MM.1S (cell line): ENCODE results near the gene TPI1.

ENCODE experiments used
- DNase-seq: peaks from one replicate; pipeline ENCODE4 v3.0.0-alpha.2; 2015
- H2AFZ ChIP-seq: fragments of 300-600 bp; sonication (generic); 2 replicates; pipeline ENCODE4 v1.6.0; 2016; ENCODE audit warnings: antibody characterized with exemption, low read length
- H3F3A ChIP-seq: fragments of 300-600 bp; sonication (generic); 2 replicates; pipeline ENCODE4 v1.6.1; 2016; ENCODE audit warnings: mild to moderate bottlenecking, antibody characterized with exemption, low read length, moderate library complexity, mixed read lengths; ENCODE audit not compliant: insufficient read depth
- H3K27ac ChIP-seq: fragments of 300-600 bp; sonication (generic); 2 replicates; pipeline ENCODE4 v1.5.1; 2016; ENCODE audit warnings: mild to moderate bottlenecking, low read length
- H3K27me3 ChIP-seq: fragments of 300-600 bp; sonication (generic); replicated peaks from 2 replicates; pipeline ENCODE4 v1.6.0; 2016; ENCODE audit warnings: low read length; ENCODE audit not compliant: insufficient read depth
- H3K36me3 ChIP-seq: fragments of 300-600 bp; sonication (generic); replicated peaks from 2 replicates; pipeline ENCODE4 v1.6.1; 2016; ENCODE audit warnings: mild to moderate bottlenecking, low read length, mixed read lengths; ENCODE audit not compliant: insufficient read depth
- H3K4me1 ChIP-seq: fragments of 300-600 bp; sonication (generic); 2 replicates; pipeline ENCODE4 v1.6.1; 2016; ENCODE audit warnings: low read length, mixed read lengths
- H3K4me2 ChIP-seq: fragments of 300-600 bp; sonication (generic); 2 replicates; pipeline ENCODE4 v1.6.0; 2016; ENCODE audit warnings: low read depth, low read length
- H3K4me3 ChIP-seq: fragments of 300-600 bp; sonication (generic); 2 replicates; pipeline ENCODE4 v1.5.1; 2016; ENCODE audit warnings: low read length, mixed read lengths
- H3K79me2 ChIP-seq: fragments of 300-600 bp; sonication (generic); 2 replicates; pipeline ENCODE4 v1.6.1; 2016; ENCODE audit warnings: mixed run types, low read length, mixed read lengths
- H3K9ac ChIP-seq: fragments of 300-600 bp; sonication (generic); 2 replicates; pipeline ENCODE4 v1.6.1; 2016; ENCODE audit warnings: low read length, mixed read lengths
- H3K9me2 ChIP-seq: fragments of 300-600 bp; sonication (generic); replicated peaks from 2 replicates; pipeline ENCODE4 v1.6.1; 2016; ENCODE audit warnings: mild to moderate bottlenecking, low read length, mixed read lengths; ENCODE audit not compliant: insufficient read depth
- H3K9me3 ChIP-seq: fragments of 300-600 bp; sonication (generic); replicated peaks from 2 replicates; pipeline ENCODE4 v1.6.1; 2016; ENCODE audit warnings: mild to moderate bottlenecking, low read length, mixed read lengths; ENCODE audit not compliant: insufficient read depth
- H4K20me1 ChIP-seq: fragments of 300-600 bp; sonication (generic); 2 replicates; pipeline ENCODE4 v1.6.1; 2016; ENCODE audit warnings: mild to moderate bottlenecking, low read length, moderate library complexity, mixed read lengths; ENCODE audit not compliant: insufficient read depth
- EZH2 ChIP-seq: fragments of 300-600 bp; sonication (generic); optimal IDR thresholded peaks from 2 replicates; pipeline ENCODE3; 2017; ENCODE audit warnings: low read depth, mild to moderate bottlenecking, antibody characterized with exemption, low read length, mixed read lengths
- EZH2phosphoT487 ChIP-seq: fragments of 300-600 bp; sonication (generic); IDR thresholded peaks from 2 replicates; pipeline ENCODE4 v1.6.1; 2018; ENCODE audit warnings: antibody characterized with exemption, low read length
- TF ChIP-seq, protein P1 (sequence below): fragments of 300-600 bp; sonication (generic); IDR thresholded peaks from 2 replicates; pipeline ENCODE4 v1.5.1; 2016; ENCODE audit warnings: antibody characterized with exemption, low read length, mixed read lengths

Gene TPI1

DNA sequence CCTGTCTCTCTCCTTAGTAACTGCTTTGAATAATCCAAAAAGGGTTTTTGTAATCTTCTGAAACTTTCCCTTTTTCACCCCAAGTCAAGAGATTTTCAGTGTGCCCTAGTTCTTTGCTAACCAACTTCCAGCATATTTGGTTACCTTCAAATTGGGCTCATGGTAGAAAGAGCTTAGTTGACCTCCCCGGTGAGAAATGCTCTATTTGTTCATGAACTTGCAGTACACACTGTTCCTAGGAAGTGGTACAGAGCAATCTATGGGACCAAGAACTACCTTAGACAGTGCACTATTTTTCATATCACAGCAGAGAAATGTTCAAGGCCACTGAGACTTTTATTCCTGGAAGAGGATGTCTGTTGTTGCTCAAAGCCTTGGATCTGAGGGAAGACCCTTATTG lies 13.7 kb upstream of the TPI1 start:
- TF ChIP-seq EZH2 (no peak), EZH2phosphoT487 (no peak)
- TF ChIP-seq, protein P1, sequence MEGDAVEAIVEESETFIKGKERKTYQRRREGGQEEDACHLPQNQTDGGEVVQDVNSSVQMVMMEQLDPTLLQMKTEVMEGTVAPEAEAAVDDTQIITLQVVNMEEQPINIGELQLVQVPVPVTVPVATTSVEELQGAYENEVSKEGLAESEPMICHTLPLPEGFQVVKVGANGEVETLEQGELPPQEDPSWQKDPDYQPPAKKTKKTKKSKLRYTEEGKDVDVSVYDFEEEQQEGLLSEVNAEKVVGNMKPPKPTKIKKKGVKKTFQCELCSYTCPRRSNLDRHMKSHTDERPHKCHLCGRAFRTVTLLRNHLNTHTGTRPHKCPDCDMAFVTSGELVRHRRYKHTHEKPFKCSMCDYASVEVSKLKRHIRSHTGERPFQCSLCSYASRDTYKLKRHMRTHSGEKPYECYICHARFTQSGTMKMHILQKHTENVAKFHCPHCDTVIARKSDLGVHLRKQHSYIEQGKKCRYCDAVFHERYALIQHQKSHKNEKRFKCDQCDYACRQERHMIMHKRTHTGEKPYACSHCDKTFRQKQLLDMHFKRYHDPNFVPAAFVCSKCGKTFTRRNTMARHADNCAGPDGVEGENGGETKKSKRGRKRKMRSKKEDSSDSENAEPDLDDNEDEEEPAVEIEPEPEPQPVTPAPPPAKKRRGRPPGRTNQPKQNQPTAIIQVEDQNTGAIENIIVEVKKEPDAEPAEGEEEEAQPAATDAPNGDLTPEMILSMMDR = no peak

DNA sequence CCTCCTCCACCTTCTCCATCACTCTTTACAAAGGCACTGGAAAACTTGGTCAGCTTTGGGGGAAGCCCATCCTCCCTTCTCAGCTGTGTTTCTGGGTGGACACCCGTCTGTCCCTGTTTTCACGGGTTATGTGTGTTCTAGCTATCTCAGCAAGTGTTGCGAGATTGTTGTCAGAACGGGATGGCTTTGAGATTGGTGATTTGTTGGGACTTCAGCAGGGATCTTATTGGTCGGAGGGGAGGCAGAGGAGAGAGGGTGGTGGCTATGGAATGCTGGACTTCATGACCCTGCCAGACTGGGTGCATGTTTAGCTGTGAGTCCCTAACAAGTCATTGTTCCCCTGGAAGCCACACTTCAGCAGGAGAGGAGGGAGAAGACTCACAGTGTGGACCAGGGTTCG lies 13.3 kb upstream of the TPI1 start:
- Histone ChIP-seq H3K27ac (no peak overlapping the region), H3F3A (peaks cover 10% of the 10 kb centered on the region), H3K9me2 (no peaks in the 10 kb centered on the region), H3K9ac (peak overlapping the region; percentile 52; the same call in 1 of the 2 replicates), H3K4me1 (peaks cover 27% of the 10 kb centered on the region), H4K20me1 (no peaks in the 10 kb centered on the region), H3K4me2 (peak overlapping the region; percentile 89; the same call in 1 of the 2 replicates), H3K27me3 (no peaks in the 10 kb centered on the region), H3K36me3 (peaks cover 12% of the 10 kb centered on the region), H3K79me2 (peaks cover 57% of the 10 kb centered on the region), H3K4me3 (no peak overlapping the region), H3K9me3 (no peaks in the 10 kb centered on the region), H2AFZ (no peak overlapping the region)
- no peak for DNase-seq
- TF ChIP-seq EZH2phosphoT487 = no peak
- no peak for TF ChIP-seq EZH2
- TF ChIP-seq, protein P1 = no peak

More for the DNA sequence above, 13.7 kb upstream of the TPI1 start:
- H4K20me1 ChIP-seq = no peaks in the 10 kb centered on the region
- peak overlapping the region; percentile 89 for H3K4me2 ChIP-seq
- H3K9me3 ChIP-seq = no peaks in the 10 kb centered on the region
- no peaks in the 10 kb centered on the region for H3K27me3 ChIP-seq
- peaks cover 12% of the 10 kb centered on the region for H3K36me3 ChIP-seq
- peak overlapping the region; percentile 52 for H3K9ac ChIP-seq
- H2AFZ ChIP-seq = no peak overlapping the region
- H3K27ac ChIP-seq = peak overlapping the region; percentile 42; the same call in 1 of the 2 replicates
- H3K9me2 ChIP-seq = no peaks in the 10 kb centered on the region
- H3K79me2 ChIP-seq = peaks cover 60% of the 10 kb centered on the region
- peaks cover 10% of the 10 kb centered on the region for H3F3A ChIP-seq
- no peak for DNase-seq
- H3K4me1 ChIP-seq = peaks cover 28% of the 10 kb centered on the region
- H3K4me3 ChIP-seq = peak overlapping the region; percentile 87

DNA sequence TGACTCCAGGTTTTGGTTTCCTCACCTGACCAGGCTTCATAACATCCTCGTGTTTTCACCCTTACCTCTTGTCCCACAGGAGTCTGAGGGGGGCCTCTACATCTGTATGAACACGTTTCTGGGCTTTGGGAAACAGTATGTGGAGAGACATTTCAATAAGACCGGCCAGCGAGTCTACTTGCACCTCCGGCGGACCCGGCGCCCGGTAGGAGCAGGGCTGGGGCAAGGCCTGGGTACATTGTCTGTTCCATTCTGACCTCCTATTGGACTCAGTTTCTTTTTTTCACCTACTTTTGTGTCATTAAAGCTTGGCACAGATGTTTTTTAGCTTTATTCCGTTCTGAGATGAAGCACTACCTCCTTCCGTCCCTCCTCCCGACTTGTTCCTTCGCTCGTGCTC lies 12.0 kb upstream of the TPI1 start:
- Histone ChIP-seq H3K36me3 (peaks cover 12% of the 10 kb centered on the region), H3K9me3 (no peaks in the 10 kb centered on the region), H3F3A (peaks cover 10% of the 10 kb centered on the region), H3K9ac (no peak overlapping the region), H3K27ac (no peak overlapping the region), H3K27me3 (no peaks in the 10 kb centered on the region), H3K79me2 (peaks cover 44% of the 10 kb centered on the region), H3K4me3 (no peak overlapping the region), H3K4me1 (peaks cover 15% of the 10 kb centered on the region), H3K4me2 (no peak overlapping the region), H4K20me1 (no peaks in the 10 kb centered on the region), H2AFZ (no peak overlapping the region), H3K9me2 (no peaks in the 10 kb centered on the region)
- DNase-seq = no peak
- no peak for TF ChIP-seq EZH2
- TF ChIP-seq, protein P1 = no peak
- no peak for TF ChIP-seq EZH2phosphoT487
